ENCODE results near the gene ZNF157. TPM values are rescaled to one million over a fixed set of nuclear protein-coding genes. Genes with fewer than 3 reads are reported as not detected.

Gene ZNF157
- total and polyA plus RNA-seq, 2 of the 8 experiments (the other 6 are each of a cell fraction or from before 2014, with no cell fraction given) = 0.67 to 2.2 TPM

GRCh38 chrX:47321823-47322371, 48.5 kb upstream of the ZNF157 start:
- DNase-seq (ENCODE audit: low read depth in 1 of 2, low spot score in 2 of 2) (peak; percentile 29 to 56), FAIRE-seq (peak; percentile 7)
- no peaks in the 10 kb centered on the region for H3K9me3 ChIP-seq (ENCODE audit: insufficient read depth in 2 of 2, low read depth in 1 of 2, low read length in 1 of 2)
- no peaks in the 10 kb centered on the region for H3K79me1 ChIP-seq (ENCODE audit: low read depth, low read length)
- H4K5ac ChIP-seq (ENCODE audit: insufficient read length, low read depth, low read length) = peak overlapping the region; percentile 95
- H2AK5ac ChIP-seq (ENCODE audit: low read depth, low read length) = peak overlapping the region; percentile 97
- H2BK12ac ChIP-seq (ENCODE audit: low read depth, low read length) = peak overlapping the region; percentile 99
- WGBS, 2 experiments (ENCODE audit: extremely low coverage in 1 of 2, insufficient coverage in 1 of 2, insufficient read length in 1 of 2, insufficient replicate concordance in 2 of 2, low coverage in 1 of 2, low lambda C conversion rate in 2 of 2, missing lambda C conversion rate in 1 of 2) = 9% methylated on average over 16 of the region's 20 CpGs; no CpG with 5 or more reads in 1 of the 2 experiments
- H3K4me1 ChIP-seq (replicated peaks in 1 of 4; ENCODE audit: control insufficient read depth in 3 of 4, insufficient read depth in 4 of 4, low read length in 3 of 4) = peaks cover 0 to 12% (median 6%) of the 10 kb centered on the region in 4 experiments; a peak in 6 of 7 replicates
- H3K27me3 ChIP-seq (replicated peaks in 1 of 4; ENCODE audit: control insufficient read depth in 3 of 4, extremely low read depth in 1 of 4, insufficient read depth in 3 of 4, low read length in 3 of 4) = no peaks in the 10 kb centered on the region
- H3K9ac ChIP-seq (replicated peaks in 1 of 4; ENCODE audit: extremely low read depth in 1 of 4, low read depth in 3 of 4, low read length in 3 of 4) = peak overlapping the region in 3 of 4 experiments; percentile 35 to 62 (median 62); a peak in 5 of 7 replicates
- no peak overlapping the region for H3K56ac ChIP-seq (replicated peaks; ENCODE audit: insufficient read length, low read depth, low read length)
- H3K14ac ChIP-seq (ENCODE audit: insufficient read length) = no peak overlapping the region
- CTCF ChIA-PET (ENCODE audit: partially characterized antibody) = interaction anchor here (0.8 to 1.8 kb wide), 7 partner anchors 10 to 201 kb away, joined by 3 to 6 read pairs (median 3); no protein-coding TSS in a partner anchor
- H2BK20ac ChIP-seq (ENCODE audit: low read length) = peak overlapping the region; percentile 90; the same call in 1 of the 2 replicates
- no peak overlapping the region for H3K23ac ChIP-seq (ENCODE audit: insufficient read length)
- no peaks in the 10 kb centered on the region for H3K79me2 ChIP-seq (ENCODE audit: control insufficient read depth in 1 of 2, insufficient read depth in 2 of 2, low read length in 2 of 2)
- H2BK15ac ChIP-seq (ENCODE audit: low read length) = 0 out of 2 replicates have a peak overlapping the region, but pooled peaks have one; percentile 46
- no peaks in the 10 kb centered on the region for H4K20me1 ChIP-seq (replicated peaks in 1 of 2; ENCODE audit: control insufficient read depth in 1 of 2, insufficient read depth in 2 of 2, low read length in 2 of 2)
- H3K23me2 ChIP-seq (ENCODE audit: low read depth, low read length) = no peaks in the 10 kb centered on the region
- H3K4me2 ChIP-seq (ENCODE audit: insufficient read depth in 1 of 2, low read depth in 2 of 2, low read length in 2 of 2) = peak overlapping the region; percentile 65 to 68
- H3K4ac ChIP-seq (replicated peaks; ENCODE audit: insufficient read length, low read depth, low read length) = peak overlapping the region; percentile 94
- peak overlapping the region; percentile 100 for H4K91ac ChIP-seq (replicated peaks; ENCODE audit: insufficient read length, low read length)
- no peak overlapping the region for H2AFZ ChIP-seq (ENCODE audit: low read length)
- peak overlapping the region; percentile 97 for H3K18ac ChIP-seq (ENCODE audit: extremely low read depth, low read length)
- H2BK5ac ChIP-seq (ENCODE audit: low read depth, low read length) = peak overlapping the region; percentile 93
- peak overlapping the region; percentile 87 for H3K27ac ChIP-seq (ENCODE audit: low read depth, low read length)
- POLR2A ChIA-PET (ENCODE audit: partially characterized antibody) = interaction anchor here (0.7 to 2.3 kb wide), 16 partner anchors 9 to 202 kb away, joined by 3 to 24 read pairs (median 6); partner anchors contain the start of gene USP11
- peak overlapping the region; percentile 96; the same call in 1 of the 2 replicates for H4K8ac ChIP-seq (ENCODE audit: extremely low read depth, insufficient read depth, low read length)
- H3K36me3 ChIP-seq (ENCODE audit: control insufficient read depth in 2 of 4, insufficient read depth in 4 of 4, low read length in 3 of 4) = no peaks in the 10 kb centered on the region
- peak overlapping the region; percentile 55 for H2BK120ac ChIP-seq (replicated peaks; ENCODE audit: low read depth, low read length)
- H3K4me3 ChIP-seq (ENCODE audit: extremely low read depth in 1 of 4, insufficient read depth in 2 of 4, low read depth in 3 of 4, low read length in 4 of 4) = peak overlapping the region in 3 of 4 experiments; percentile 15 to 45 (median 15); a peak in 5 of 8 replicates
- peak; percentile 49; the same call in 1 of the 2 replicates for TF ChIP-seq TBP (IDR thresholded peaks at IDR 0.05; ENCODE audit: low read depth, low read length)
- peak; percentile 14 for TF ChIP-seq TAF7 (optimal IDR thresholded peaks at IDR 0.05; ENCODE audit: borderline replicate concordance, low read depth, low read length)
- TF ChIP-seq ATF2 (IDR thresholded peaks at IDR 0.05; ENCODE audit: low read length) = 0 out of 2 replicates have a peak, but pooled peaks have one; percentile 1
- 0 out of 2 replicates have a peak, but pooled peaks have one; percentile 10 for TF ChIP-seq TCF12 (IDR thresholded peaks at IDR 0.05; ENCODE audit: low read depth, low read length)
- TF ChIP-seq JUN (IDR thresholded peaks at IDR 0.05; ENCODE audit: low read depth, low read length) = no peak
- 0 out of 2 replicates have a peak, but pooled peaks have one; percentile 53 for TF ChIP-seq RBBP5 (IDR thresholded peaks at IDR 0.05; ENCODE audit: borderline replicate concordance, low read depth, low read length)
- TF ChIP-seq CBX5 (IDR thresholded peaks at IDR 0.05; ENCODE audit: low read depth, low read length) = no peak
- peak; percentile 43 for TF ChIP-seq ASH2L (IDR thresholded peaks at IDR 0.05; ENCODE audit: low read length)
- TF ChIP-seq MAX (IDR thresholded peaks at IDR 0.05) = peak; percentile 47; the same call in 1 of the 2 replicates
- TF ChIP-seq CTBP2 (IDR thresholded peaks at IDR 0.05; ENCODE audit: borderline replicate concordance, insufficient read depth, insufficient read length, low read length) = no peak
